ENCODE data around the gene MAP4K3.

The MAP4K3 gene

GRCh38 chr2:39202639-39203369 lies 234.3 kb downstream of the MAP4K3 start:
- DNase-seq (ENCODE audit: insufficient read length, low spot score) (no peak), FAIRE-seq (no peak)
- no peak for TF ChIP-seq POLR2A (IDR thresholded peaks at IDR 0.05; ENCODE audit: low read depth, low read length)
